Osteoblast (primary cell): ENCODE measurements around the gene FEZ2. TPM values are rescaled to one million over a fixed set of nuclear protein-coding genes. Genes with fewer than 3 reads are reported as not detected.

Experiments
- DNase-seq: peaks from one replicate; pipeline ENCODE4 v3.0.0; 2011; ENCODE audit warnings: low spot score, mixed read lengths; ENCODE audit not compliant: insufficient read length; ENCODE audit errors: missing footprints
- H2AFZ ChIP-seq: 2 replicates; pipeline ENCODE4 v1.6.0; 2011; ENCODE audit warnings: mild to moderate bottlenecking, low read length
- H3K27ac ChIP-seq: 2 replicates; pipeline ENCODE4 v1.5.1; 2011; ENCODE audit warnings: mild to moderate bottlenecking, low read depth, low read length, moderate library complexity
- H3K27me3 ChIP-seq: 2 replicates; pipeline ENCODE4 v1.6.0; 2012; ENCODE audit warnings: mild to moderate bottlenecking, control low read depth, inconsistent platforms, low read length, moderate library complexity; ENCODE audit not compliant: insufficient read depth
- H3K36me3 ChIP-seq: 2 replicates; pipeline ENCODE4 v1.5.1; 2011; ENCODE audit warnings: mild to moderate bottlenecking, low read length, control low read depth, moderate library complexity; ENCODE audit not compliant: insufficient read depth
- H3K4me1 ChIP-seq: 2 replicates; pipeline ENCODE4 v1.5.1; 2011; ENCODE audit warnings: mild to moderate bottlenecking, low read length, control low read depth, moderate library complexity; ENCODE audit not compliant: insufficient read depth
- H3K4me2 ChIP-seq: 2 replicates; pipeline ENCODE4 v1.6.0; 2011; ENCODE audit warnings: mild to moderate bottlenecking, low read length; ENCODE audit not compliant: insufficient read depth
- H3K4me3 ChIP-seq: fragments of 200-600 bp; sonication (generic); 3 replicates; pipeline ENCODE4 v1.5.1; 2012; ENCODE audit warnings: mild to moderate bottlenecking, low read length, inconsistent platforms; ENCODE audit not compliant: insufficient read depth
- H3K79me2 ChIP-seq: 2 replicates; pipeline ENCODE4 v1.6.0; 2012; ENCODE audit warnings: mild to moderate bottlenecking, low read length, control low read depth, inconsistent platforms; ENCODE audit not compliant: insufficient read depth
- H3K9me3 ChIP-seq: 2 replicates; pipeline ENCODE4 v1.5.1; 2011; ENCODE audit warnings: low read depth, low read length, control low read depth
- H4K20me1 ChIP-seq: 2 replicates; pipeline ENCODE4 v1.6.0; 2012; ENCODE audit warnings: mild to moderate bottlenecking, low read length, control low read depth; ENCODE audit not compliant: insufficient read depth
- total RNA-seq: library from RNA; depleted of rRNA; stranded (reverse); fragments of >200 nt; gene quantifications from 2 replicates; pipeline ENCODE4 v1.2.3, GENCODE V29; 2012
- TF ChIP-seq, protein P1 (sequence below): IDR thresholded peaks from 2 replicates; pipeline ENCODE4 v1.5.1; 2011; ENCODE audit warnings: mild to moderate bottlenecking, low read depth, low read length, moderate library complexity; ENCODE audit errors: extremely low read depth

FEZ2 gene
- total RNA-seq, 1 donor = 62.6 TPM

DNA sequence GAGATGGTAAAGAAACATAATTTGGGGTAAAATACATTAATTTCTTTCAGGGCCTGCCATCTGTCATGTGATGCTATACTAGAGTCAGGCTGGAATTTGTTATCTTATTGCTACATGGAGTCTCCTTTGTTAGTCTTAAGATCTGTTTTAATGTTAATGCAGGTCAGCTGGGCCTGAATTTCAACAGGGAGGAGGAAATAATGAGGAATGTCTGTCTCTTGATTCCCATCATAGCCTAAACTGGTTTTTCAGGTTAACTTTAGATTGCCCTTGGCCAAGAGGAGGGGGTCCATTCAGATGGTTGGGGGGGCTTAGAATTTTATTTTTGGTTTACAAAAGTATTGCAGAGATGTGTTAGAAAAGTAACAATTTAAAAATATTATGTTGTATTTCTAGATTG lies 19.0 kb upstream of the FEZ2 start:
- no peak for DNase-seq
- H4K20me1 ChIP-seq = no peaks in the 10 kb centered on the region
- TF ChIP-seq, protein P1, sequence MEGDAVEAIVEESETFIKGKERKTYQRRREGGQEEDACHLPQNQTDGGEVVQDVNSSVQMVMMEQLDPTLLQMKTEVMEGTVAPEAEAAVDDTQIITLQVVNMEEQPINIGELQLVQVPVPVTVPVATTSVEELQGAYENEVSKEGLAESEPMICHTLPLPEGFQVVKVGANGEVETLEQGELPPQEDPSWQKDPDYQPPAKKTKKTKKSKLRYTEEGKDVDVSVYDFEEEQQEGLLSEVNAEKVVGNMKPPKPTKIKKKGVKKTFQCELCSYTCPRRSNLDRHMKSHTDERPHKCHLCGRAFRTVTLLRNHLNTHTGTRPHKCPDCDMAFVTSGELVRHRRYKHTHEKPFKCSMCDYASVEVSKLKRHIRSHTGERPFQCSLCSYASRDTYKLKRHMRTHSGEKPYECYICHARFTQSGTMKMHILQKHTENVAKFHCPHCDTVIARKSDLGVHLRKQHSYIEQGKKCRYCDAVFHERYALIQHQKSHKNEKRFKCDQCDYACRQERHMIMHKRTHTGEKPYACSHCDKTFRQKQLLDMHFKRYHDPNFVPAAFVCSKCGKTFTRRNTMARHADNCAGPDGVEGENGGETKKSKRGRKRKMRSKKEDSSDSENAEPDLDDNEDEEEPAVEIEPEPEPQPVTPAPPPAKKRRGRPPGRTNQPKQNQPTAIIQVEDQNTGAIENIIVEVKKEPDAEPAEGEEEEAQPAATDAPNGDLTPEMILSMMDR = no peak
- peaks cover 19% of the 10 kb centered on the region for H3K4me1 ChIP-seq
- H3K4me3 ChIP-seq = no peak overlapping the region
- H3K79me2 ChIP-seq = no peaks in the 10 kb centered on the region
- H2AFZ ChIP-seq = no peak overlapping the region
- no peak overlapping the region for H3K4me2 ChIP-seq
- no peaks in the 10 kb centered on the region for H3K36me3 ChIP-seq
- H3K27ac ChIP-seq = no peak overlapping the region
- no peaks in the 10 kb centered on the region for H3K27me3 ChIP-seq
- H3K9me3 ChIP-seq = no peaks in the 10 kb centered on the region

DNA sequence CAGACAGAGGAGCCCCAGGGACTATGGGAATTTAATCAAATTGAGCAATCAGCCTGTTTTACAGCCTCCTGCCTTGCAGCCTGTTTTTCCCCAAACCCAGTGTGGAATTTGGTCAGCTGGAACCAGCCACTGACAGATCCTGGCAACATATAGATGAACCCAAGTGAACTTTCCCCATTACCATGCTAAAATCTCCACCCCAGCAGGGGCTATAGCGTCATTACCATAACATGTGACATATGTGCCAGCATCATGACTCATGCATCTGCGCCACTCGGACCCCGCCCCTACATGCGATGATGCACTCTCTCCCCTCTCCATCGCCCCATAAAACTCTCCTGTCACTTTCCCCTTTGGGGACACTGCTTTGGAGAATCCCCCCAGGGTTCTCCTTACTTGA lies 17.3 kb upstream of the FEZ2 start:
- H3K79me2 ChIP-seq = no peaks in the 10 kb centered on the region
- peaks cover 19% of the 10 kb centered on the region for H3K4me1 ChIP-seq
- H3K4me3 ChIP-seq = no peak overlapping the region
- no peaks in the 10 kb centered on the region for H3K27me3 ChIP-seq
- peak overlapping the region; percentile 74 for H2AFZ ChIP-seq
- H3K4me2 ChIP-seq = peak overlapping the region; percentile 55
- H4K20me1 ChIP-seq = no peaks in the 10 kb centered on the region
- H3K27ac ChIP-seq = peak overlapping the region; percentile 5
- no peak for DNase-seq
- no peaks in the 10 kb centered on the region for H3K36me3 ChIP-seq
- TF ChIP-seq, protein P1 = no peak
- H3K9me3 ChIP-seq = no peaks in the 10 kb centered on the region

DNA sequence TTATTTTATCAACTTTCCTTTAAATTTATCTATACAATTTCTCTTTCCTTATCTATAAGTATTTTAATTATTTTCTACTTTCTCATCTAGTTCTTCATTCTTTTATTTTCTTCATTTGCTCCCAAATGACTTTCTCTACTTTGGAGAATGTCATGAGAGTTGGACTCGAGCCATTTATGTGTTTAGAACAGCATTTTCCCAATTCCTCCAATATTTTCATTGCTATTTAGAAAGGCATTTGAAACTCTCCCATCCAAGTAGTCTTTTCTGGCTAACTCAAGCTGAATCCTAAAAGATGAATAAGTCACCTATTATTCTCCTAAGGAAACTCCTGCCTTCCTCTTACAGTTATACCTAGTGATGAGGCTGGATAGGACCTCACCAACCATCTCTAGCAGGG lies 15.8 kb upstream of the FEZ2 start:
- Histone ChIP-seq H3K4me2 (no peak overlapping the region), H4K20me1 (no peaks in the 10 kb centered on the region), H3K27ac (no peak overlapping the region), H2AFZ (no peak overlapping the region), H3K27me3 (no peaks in the 10 kb centered on the region), H3K4me1 (peaks cover 19% of the 10 kb centered on the region), H3K4me3 (no peak overlapping the region), H3K9me3 (no peaks in the 10 kb centered on the region), H3K79me2 (no peaks in the 10 kb centered on the region), H3K36me3 (no peaks in the 10 kb centered on the region)
- TF ChIP-seq, protein P1 = no peak
- DNase-seq = no peak

DNA sequence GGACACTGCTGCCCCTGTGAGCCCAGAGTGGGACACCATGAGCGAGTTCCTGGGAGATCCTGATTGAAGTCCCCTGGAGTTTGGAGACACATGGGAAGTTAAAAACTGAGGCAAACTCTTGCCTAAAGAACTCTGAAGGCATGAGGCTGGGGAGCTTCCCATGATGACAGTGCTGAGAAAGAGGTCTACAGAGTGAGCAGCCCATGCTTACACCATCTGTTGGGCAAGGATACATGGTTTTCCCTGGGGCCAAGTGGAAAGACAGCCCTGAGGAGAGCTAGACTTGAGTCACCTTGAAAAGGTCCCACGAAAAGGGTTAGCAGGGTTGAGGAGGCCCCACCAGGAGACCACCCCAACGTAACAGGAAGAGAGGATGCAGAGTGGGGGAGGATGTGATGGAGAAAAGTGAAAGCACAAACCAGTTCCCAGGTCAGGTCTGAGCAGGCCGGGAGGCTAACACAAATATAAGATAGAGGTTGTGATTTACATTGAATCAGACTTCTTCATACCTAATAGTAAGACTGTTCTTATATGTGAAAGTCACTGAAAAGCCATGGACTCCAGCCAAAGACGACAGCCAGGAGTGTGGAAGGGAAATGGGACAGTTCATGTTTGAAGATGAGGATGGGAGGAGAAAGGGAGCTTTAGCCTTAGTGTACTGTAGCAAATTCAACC lies 13.5 kb upstream of the FEZ2 start:
- Histone ChIP-seq H4K20me1 (no peaks in the 10 kb centered on the region), H2AFZ (no peak overlapping the region), H3K36me3 (no peaks in the 10 kb centered on the region), H3K27me3 (no peaks in the 10 kb centered on the region), H3K79me2 (no peaks in the 10 kb centered on the region), H3K4me1 (peaks cover 19% of the 10 kb centered on the region), H3K4me3 (no peak overlapping the region), H3K4me2 (no peak overlapping the region), H3K27ac (no peak overlapping the region), H3K9me3 (no peaks in the 10 kb centered on the region)
- DNase-seq = no peak
- TF ChIP-seq, protein P1 = no peak
